A673 (cell line): Measurements from ENCODE around the gene UBE2E1. TPM values are rescaled to one million over a fixed set of nuclear protein-coding genes. Genes with fewer than 3 reads are reported as not detected.

Source experiments
- BruUV-seq: library from RNA; stranded (reverse); fragments of 400-500 nt; replicated peaks from 2 replicates; lab custom pipeline; 2021; lab: Mats Ljungman, UMichigan
- CTCF ChIA-PET: fragments of 300-600 bp; sonication (Branson Sonifier 250); formaldehyde crosslinking; loops from one replicate; lab custom pipeline; 2022; ENCODE audit warnings: antibody characterized with exemption; lab: Charles Lee
- POLR2A ChIA-PET: fragments of 300-600 bp; sonication (Branson Sonifier 250); formaldehyde crosslinking; loops from one replicate; lab custom pipeline; 2022; ENCODE audit warnings: antibody characterized with exemption; ENCODE audit not compliant: low non-redundant PET; lab: Charles Lee
- DNase-seq: peaks from one replicate; pipeline ENCODE4 v3.0.0-alpha.2; 2015; ENCODE audit warnings: low spot score
- H3K27ac ChIP-seq: fragments of 200-600 bp; sonication (generic); 2 replicates; pipeline ENCODE4 v1.5.1; 2016; ENCODE audit warnings: mixed run types, low read depth, mild to moderate bottlenecking, mixed read lengths, antibody characterized with exemption, low read length; ENCODE audit not compliant: poor library complexity, severe bottlenecking
- H3K27me3 ChIP-seq: fragments of 200-600 bp; sonication (generic); replicated peaks from 2 replicates; pipeline ENCODE4 v1.6.1; 2017; ENCODE audit warnings: mixed run types, low read depth, mild to moderate bottlenecking, mixed read lengths, antibody characterized with exemption, low read length; ENCODE audit not compliant: insufficient read depth, poor library complexity
- H3K36me3 ChIP-seq: fragments of 200-600 bp; sonication (generic); 2 replicates; pipeline ENCODE4 v1.6.1; 2016; ENCODE audit warnings: mixed run types, mild to moderate bottlenecking, mixed read lengths, antibody characterized with exemption, low read length; ENCODE audit not compliant: insufficient read depth, poor library complexity, severe bottlenecking
- H3K4me1 ChIP-seq: fragments of 200-600 bp; sonication (generic); 2 replicates; pipeline ENCODE4 v1.6.1; 2017; ENCODE audit warnings: mixed run types, mild to moderate bottlenecking, mixed read lengths, antibody characterized with exemption, low read length; ENCODE audit not compliant: insufficient read depth, poor library complexity, severe bottlenecking
- H3K4me3 ChIP-seq: fragments of 200-600 bp; sonication (generic); 2 replicates; pipeline ENCODE4 v1.5.1; 2016; ENCODE audit warnings: low read depth, mixed run types, mild to moderate bottlenecking, mixed read lengths, low read length; ENCODE audit not compliant: poor library complexity, severe bottlenecking
- H3K9me3 ChIP-seq: fragments of 200-600 bp; sonication (generic); 2 replicates; pipeline ENCODE4 v1.6.1; 2016; ENCODE audit warnings: mixed run types, low read depth, mild to moderate bottlenecking, mixed read lengths, antibody characterized with exemption, low read length; ENCODE audit not compliant: poor library complexity, severe bottlenecking
- CTCF ChIP-seq: fragments of 300-800, 200-600 bp; sonication (generic); conservative IDR thresholded peaks from 2 replicates; pipeline ENCODE4 v1.5.1; 2017; ENCODE audit warnings: low read depth, mild to moderate bottlenecking, antibody characterized with exemption, low read length, moderate library complexity, mixed read lengths
- EZH2 ChIP-seq: fragments of 200-600 bp; sonication (generic); IDR thresholded peaks from 2 replicates; pipeline ENCODE4 v1.6.1; 2017; ENCODE audit warnings: borderline replicate concordance, low read depth, mild to moderate bottlenecking, mixed read lengths, antibody characterized with exemption, low read length; ENCODE audit not compliant: poor library complexity, severe bottlenecking
- intact Hi-C: fragments of 100-400 bp; cut with micrococcal nuclease; formaldehyde crosslinking; loops from one replicate; pipeline ENCODE4 v1.10.0; 2022; ENCODE audit not compliant: unreplicated experiment
- total RNA-seq: library from RNA; stranded (reverse); gene quantifications from 2 replicates; pipeline ENCODE4 v1.2.3, GENCODE V29; 2021

UBE2E1 gene
- total RNA-seq, 1 experiment from 2014 or later, result 144 TPM

GRCh38 chr3:23796518-23796917 lies 9.2 kb upstream of the UBE2E1 start:
- no TSS peak for BruUV-seq
- Histone ChIP-seq H3K36me3 (no peaks in the 10 kb centered on the region), H3K27ac (no peak overlapping the region), H3K4me3 (no peak overlapping the region), H3K27me3 (no peaks in the 10 kb centered on the region), H3K9me3 (no peaks in the 10 kb centered on the region), H3K4me1 (no peaks in the 10 kb centered on the region)
- ChIA-PET CTCF (no interaction called here), POLR2A (no interaction called here)
- intact Hi-C loops, result no loop called here
- DNase-seq, result no peak
- no peak for TF ChIP-seq EZH2
- TF ChIP-seq CTCF, result no peak

GRCh38 chr3:23797491-23797890 lies 8.3 kb upstream of the UBE2E1 start:
- Histone ChIP-seq H3K36me3 (no peaks in the 10 kb centered on the region), H3K9me3 (no peaks in the 10 kb centered on the region), H3K4me1 (no peaks in the 10 kb centered on the region), H3K4me3 (no peak overlapping the region), H3K27ac (no peak overlapping the region), H3K27me3 (no peaks in the 10 kb centered on the region)
- no TSS peak for BruUV-seq
- POLR2A ChIA-PET, result no interaction called here
- intact Hi-C loops, result no loop called here
- CTCF ChIA-PET, result no interaction called here
- TF ChIP-seq EZH2, result no peak
- no peak for TF ChIP-seq CTCF
- DNase-seq, result no peak

DNA sequence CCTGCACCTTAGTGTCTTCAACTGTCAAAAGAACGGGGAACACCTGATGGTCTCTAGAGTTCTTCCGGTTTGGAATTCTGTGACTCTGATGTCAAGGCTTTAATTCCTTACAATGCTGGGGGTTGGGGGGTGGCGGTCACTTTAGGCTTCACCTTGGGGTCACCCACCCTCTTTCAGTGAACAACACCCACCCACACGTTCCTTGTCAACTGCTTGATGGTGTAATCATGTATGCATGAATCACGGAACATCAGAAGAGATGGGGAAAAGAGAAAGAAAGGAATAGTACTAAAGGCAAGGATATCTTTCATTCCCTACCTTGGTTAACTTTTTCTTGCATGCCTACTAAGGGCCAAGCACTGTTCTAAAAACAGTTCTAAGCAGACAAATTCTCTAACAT lies 7.3 kb upstream of the UBE2E1 start:
- no peaks in the 10 kb centered on the region for H3K27me3 ChIP-seq
- POLR2A ChIA-PET, result no interaction called here
- BruUV-seq, result no TSS peak
- no peak for DNase-seq
- H3K27ac ChIP-seq, result no peak overlapping the region
- H3K4me1 ChIP-seq, result no peaks in the 10 kb centered on the region
- TF ChIP-seq CTCF (no peak), EZH2 (no peak)
- H3K9me3 ChIP-seq, result no peaks in the 10 kb centered on the region
- intact Hi-C loops, result no loop called here
- CTCF ChIA-PET, result no interaction called here
- H3K36me3 ChIP-seq, result no peaks in the 10 kb centered on the region
- no peak overlapping the region for H3K4me3 ChIP-seq
